K562 (cell line): ENCODE results near the gene METTL2B. TPM values are rescaled to one million over a fixed set of nuclear protein-coding genes. Genes with fewer than 3 reads are reported as not detected.
A peak's percentile ranks its signal among the peaks of the same experiment; 100 is the strongest.

Experiments
- CBFB ChIP-seq: sonication (generic); formaldehyde crosslinking; IDR thresholded peaks from 2 replicates; pipeline ENCODE4 v1.4.0; 2020; ENCODE audit warnings: mild to moderate bottlenecking, missing genetic modification reagents
- CBX5 ChIP-seq: IDR thresholded peaks from 2 replicates; pipeline ENCODE4 v1.6.1; 2014; ENCODE audit warnings: low read depth, borderline replicate concordance
- DNMT1 ChIP-seq: fragments of 450-650 bp; IDR thresholded peaks from 2 replicates; pipeline ENCODE4 v1.6.1; 2016; ENCODE audit warnings: antibody characterized with exemption, mild to moderate bottlenecking
- E2F3 ChIP-seq: fragments of 250-450 bp; sonication (Bioruptor Pico); IDR thresholded peaks from 2 replicates; pipeline ENCODE4 v1.4.0; 2020; ENCODE audit warnings: mild to moderate bottlenecking
- HCFC1 ChIP-seq: IDR thresholded peaks from 2 replicates; pipeline ENCODE4 v1.6.1; 2012; ENCODE audit warnings: low read depth, low read length, improper control_type of control experiment
- HDAC8 ChIP-seq: fragments of 450-650 bp; IDR thresholded peaks from 2 replicates; pipeline ENCODE4 v1.6.1; 2016; ENCODE audit warnings: mild to moderate bottlenecking, missing genetic modification characterization, moderate library complexity, missing compliant biosample characterization
- JUND ChIP-seq, 2 experiments: IDR thresholded peaks; 2 replicates in 1 of 2; 3 replicates in 1 of 2; pipeline ENCODE4 v1.6.1; 2011; ENCODE audit warnings: borderline replicate concordance in 2 of 2, low read depth in 2 of 2, low read length in 2 of 2, improper control_type of control experiment in 1 of 2, missing biosample characterization in 1 of 2, missing genetic modification characterization in 1 of 2, missing genetic modification reagents in 1 of 2
- KAT7 ChIP-seq: sonication (generic); formaldehyde crosslinking; IDR thresholded peaks from 2 replicates; pipeline ENCODE4 v1.8.0; 2022; ENCODE audit warnings: missing genetic modification reagents, mild to moderate bottlenecking, borderline replicate concordance
- KAT8 ChIP-seq: fragments of 450-650 bp; IDR thresholded peaks from 2 replicates; pipeline ENCODE4 v1.6.1; 2016; ENCODE audit warnings: low read depth, mild to moderate bottlenecking
- KLF10 ChIP-seq: fragments of 250-450 bp; sonication (Bioruptor Pico); IDR thresholded peaks from 2 replicates; pipeline ENCODE4 v1.6.1; 2021; ENCODE audit warnings: matching md5 sums
- MYC ChIP-seq, 2 experiments: fragments of 250-450 bp in 1 of 2; sonication (Bioruptor Pico) in 1 of 2; IDR thresholded peaks; 2 replicates each; pipeline versions ENCODE4 v1.5.1 to v1.6.1; 2012 to 2021; ENCODE audit warnings: low read depth in 2 of 2, borderline replicate concordance in 1 of 2, improper control_type of control experiment in 1 of 2, low read length in 1 of 2, mild to moderate bottlenecking in 1 of 2, moderate library complexity in 1 of 2
- POLR2H ChIP-seq: IDR thresholded peaks from 2 replicates; pipeline ENCODE4 v1.6.1; 2016; ENCODE audit warnings: missing genetic modification characterization, low read depth, mild to moderate bottlenecking, control low read depth, missing compliant biosample characterization, moderate library complexity
- PURB ChIP-seq: sonication (generic); formaldehyde crosslinking; IDR thresholded peaks from 2 replicates; pipeline ENCODE4 v1.9.0; 2021; ENCODE audit warnings: low read depth, mild to moderate bottlenecking, missing genetic modification reagents
- RBM25 ChIP-seq: fragments of 200-400 bp; formaldehyde crosslinking; IDR thresholded peaks from 2 replicates; pipeline ENCODE4 v1.6.1; 2018; ENCODE audit warnings: low read length, low read depth, moderate library complexity; ENCODE audit not compliant: severe bottlenecking
- SETDB1 ChIP-seq: IDR thresholded peaks from one replicate; pipeline ENCODE4 v1.6.1; 2012; ENCODE audit warnings: low read length, control low read depth, inconsistent platforms
- SP1 ChIP-seq: sonication (generic); formaldehyde crosslinking; IDR thresholded peaks from 2 replicates; pipeline ENCODE4 v1.8.1; 2022; ENCODE audit warnings: mild to moderate bottlenecking, missing genetic modification reagents
- TBL1XR1 ChIP-seq, 2 experiments: IDR thresholded peaks; 2 replicates each; pipeline ENCODE4 v1.6.1; 2012; ENCODE audit warnings: improper control_type of control experiment in 2 of 2, low read length in 2 of 2, mild to moderate bottlenecking in 1 of 2
- ZNF384 ChIP-seq: IDR thresholded peaks from 2 replicates; pipeline ENCODE4 v1.6.1; 2012; ENCODE audit warnings: low read depth, low read length, improper control_type of control experiment
- ZNF764 ChIP-seq: fragments of 250-450 bp; sonication (Bioruptor Pico); IDR thresholded peaks from 2 replicates; pipeline ENCODE4 v1.4.0; 2020; ENCODE audit warnings: low read depth, mild to moderate bottlenecking, moderate library complexity
- polyA plus RNA-seq, 8 experiments: library from polyadenylated mRNA; depleted of rRNA in 4 of 8; stranded (reverse) in 5 of 8; unstranded in 3 of 8; fragments of >200 nt; fragmentation: Nextera tagmentation in 2 of 8; fragmentation: Illumina TruSeq in 1 of 8; extraction: Ambion mirVana in 2 of 8; extraction: Trizol in 1 of 8; gene quantifications; 2 replicates each; pipeline versions ENCODE4 v1.2.1 to v1.2.3, GENCODE V29; 2011 to 2014; ENCODE audit warnings: inconsistent platforms in 1 of 8, missing spikeins in 1 of 8
- total RNA-seq, 7 experiments: library from RNA; depleted of rRNA in 6 of 7; stranded (reverse); fragments of >200 nt in 6 of 7; fragmentation: Illumina TruSeq in 2 of 7; extraction: Trizol in 2 of 7; gene quantifications; 2 replicates each; pipeline versions ENCODE4 v1.2.1 to v1.2.3, GENCODE V29; 2011 to 2021; ENCODE audit warnings: low replicate concordance in 1 of 7
- TF ChIP-seq, protein P1 (sequence below): fragments of 250-450 bp; sonication (Bioruptor Pico); IDR thresholded peaks from 2 replicates; pipeline ENCODE4 v1.5.0; 2021; ENCODE audit warnings: mild to moderate bottlenecking, borderline replicate concordance
- TF ChIP-seq, protein P2 (sequence below): sonication (generic); formaldehyde crosslinking; IDR thresholded peaks from 2 replicates; pipeline ENCODE4 v1.8.0; 2023; ENCODE audit warnings: missing genetic modification reagents, mild to moderate bottlenecking, borderline replicate concordance

Gene METTL2B
- total and polyA plus RNA-seq, 9 of the 15 experiments (the other 6 are each of a cell fraction or from before 2014, with no cell fraction given): 35.9 to 95.7 (median 79.2) TPM

DNA sequence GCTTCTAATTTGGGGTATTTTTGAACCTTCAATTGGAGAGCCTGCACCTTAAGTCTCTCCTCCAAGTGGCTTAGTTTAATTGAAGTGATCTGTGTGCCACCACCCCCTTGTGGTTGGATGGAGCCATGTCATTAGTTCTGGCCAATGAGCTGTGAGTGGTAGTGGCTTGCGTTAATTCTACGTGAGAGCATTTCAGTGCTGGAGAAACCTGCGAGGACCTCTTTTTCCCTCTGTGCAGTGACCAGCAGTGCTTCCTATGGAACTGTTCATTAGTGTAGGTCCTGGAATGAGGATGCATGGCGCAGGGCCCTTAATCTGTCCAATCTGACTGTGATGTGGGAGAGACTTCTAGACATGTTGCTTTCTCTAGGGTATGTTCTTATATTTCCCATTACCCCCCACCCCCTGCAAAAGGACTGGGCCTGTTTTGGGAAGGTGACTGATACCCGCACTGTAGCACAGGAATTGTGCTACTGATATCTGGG lies 17.1 kb upstream of the METTL2B start (continued):
- TF ChIP-seq JUND (IDR thresholded peaks at IDR 0.05; ENCODE audit: borderline replicate concordance, low read depth, low read length) (0 out of 2 replicates have a peak, but pooled peaks have one; percentile 35), JUND (tag; IDR thresholded peaks at IDR 0.05; ENCODE audit: borderline replicate concordance, low read depth, low read length) (no peak; the same call in 2 of the 3 replicates), CBX5 (no peak), ZNF384 (no peak), MYC (IDR thresholded peaks at IDR 0.05; ENCODE audit: low read depth, low read length) (0 out of 2 replicates have a peak, but pooled peaks have one; percentile 17), MYC (CRISPR knock-in tag; IDR thresholded peaks at IDR 0.05; ENCODE audit: borderline replicate concordance, low read depth) (no peak), PURB (CRISPR knock-in tag) (no peak), KAT8 (no peak), ZNF764 (no peak), KLF10 (CRISPR knock-in tag) (no peak), CBFB (CRISPR knock-in tag) (no peak), HCFC1 (0 out of 2 replicates have a peak, but pooled peaks have one; percentile 47), HDAC8 (tag) (no peak), KAT7 (CRISPR knock-in tag) (peak; percentile 42; the same call in 1 of the 2 replicates), POLR2H (tag) (no peak), TBL1XR1 (IDR thresholded peaks at IDR 0.05; ENCODE audit: low read length in 2 of 2) (peak in 1 of 2 experiments; percentile 47; a peak in 1 of 4 replicates), E2F3 (CRISPR knock-in tag) (no peak), DNMT1 (no peak), SP1 (CRISPR knock-in tag) (no peak), RBM25 (peak; percentile 29), SETDB1 (no peak)
- TF ChIP-seq, protein P1, sequence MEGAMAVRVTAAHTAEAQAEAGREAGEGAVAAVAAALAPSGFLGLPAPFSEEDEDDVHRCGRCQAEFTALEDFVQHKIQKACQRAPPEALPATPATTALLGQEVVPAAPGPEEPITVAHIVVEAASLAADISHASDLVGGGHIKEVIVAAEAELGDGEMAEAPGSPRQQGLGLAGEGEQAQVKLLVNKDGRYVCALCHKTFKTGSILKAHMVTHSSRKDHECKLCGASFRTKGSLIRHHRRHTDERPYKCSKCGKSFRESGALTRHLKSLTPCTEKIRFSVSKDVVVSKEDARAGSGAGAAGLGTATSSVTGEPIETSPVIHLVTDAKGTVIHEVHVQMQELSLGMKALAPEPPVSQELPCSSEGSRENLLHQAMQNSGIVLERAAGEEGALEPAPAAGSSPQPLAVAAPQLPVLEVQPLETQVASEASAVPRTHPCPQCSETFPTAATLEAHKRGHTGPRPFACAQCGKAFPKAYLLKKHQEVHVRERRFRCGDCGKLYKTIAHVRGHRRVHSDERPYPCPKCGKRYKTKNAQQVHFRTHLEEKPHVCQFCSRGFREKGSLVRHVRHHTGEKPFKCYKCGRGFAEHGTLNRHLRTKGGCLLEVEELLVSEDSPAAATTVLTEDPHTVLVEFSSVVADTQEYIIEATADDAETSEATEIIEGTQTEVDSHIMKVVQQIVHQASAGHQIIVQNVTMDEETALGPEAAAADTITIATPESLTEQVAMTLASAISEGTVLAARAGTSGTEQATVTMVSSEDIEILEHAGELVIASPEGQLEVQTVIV (CRISPR knock-in tag): no peak
- TF ChIP-seq, protein P2, sequence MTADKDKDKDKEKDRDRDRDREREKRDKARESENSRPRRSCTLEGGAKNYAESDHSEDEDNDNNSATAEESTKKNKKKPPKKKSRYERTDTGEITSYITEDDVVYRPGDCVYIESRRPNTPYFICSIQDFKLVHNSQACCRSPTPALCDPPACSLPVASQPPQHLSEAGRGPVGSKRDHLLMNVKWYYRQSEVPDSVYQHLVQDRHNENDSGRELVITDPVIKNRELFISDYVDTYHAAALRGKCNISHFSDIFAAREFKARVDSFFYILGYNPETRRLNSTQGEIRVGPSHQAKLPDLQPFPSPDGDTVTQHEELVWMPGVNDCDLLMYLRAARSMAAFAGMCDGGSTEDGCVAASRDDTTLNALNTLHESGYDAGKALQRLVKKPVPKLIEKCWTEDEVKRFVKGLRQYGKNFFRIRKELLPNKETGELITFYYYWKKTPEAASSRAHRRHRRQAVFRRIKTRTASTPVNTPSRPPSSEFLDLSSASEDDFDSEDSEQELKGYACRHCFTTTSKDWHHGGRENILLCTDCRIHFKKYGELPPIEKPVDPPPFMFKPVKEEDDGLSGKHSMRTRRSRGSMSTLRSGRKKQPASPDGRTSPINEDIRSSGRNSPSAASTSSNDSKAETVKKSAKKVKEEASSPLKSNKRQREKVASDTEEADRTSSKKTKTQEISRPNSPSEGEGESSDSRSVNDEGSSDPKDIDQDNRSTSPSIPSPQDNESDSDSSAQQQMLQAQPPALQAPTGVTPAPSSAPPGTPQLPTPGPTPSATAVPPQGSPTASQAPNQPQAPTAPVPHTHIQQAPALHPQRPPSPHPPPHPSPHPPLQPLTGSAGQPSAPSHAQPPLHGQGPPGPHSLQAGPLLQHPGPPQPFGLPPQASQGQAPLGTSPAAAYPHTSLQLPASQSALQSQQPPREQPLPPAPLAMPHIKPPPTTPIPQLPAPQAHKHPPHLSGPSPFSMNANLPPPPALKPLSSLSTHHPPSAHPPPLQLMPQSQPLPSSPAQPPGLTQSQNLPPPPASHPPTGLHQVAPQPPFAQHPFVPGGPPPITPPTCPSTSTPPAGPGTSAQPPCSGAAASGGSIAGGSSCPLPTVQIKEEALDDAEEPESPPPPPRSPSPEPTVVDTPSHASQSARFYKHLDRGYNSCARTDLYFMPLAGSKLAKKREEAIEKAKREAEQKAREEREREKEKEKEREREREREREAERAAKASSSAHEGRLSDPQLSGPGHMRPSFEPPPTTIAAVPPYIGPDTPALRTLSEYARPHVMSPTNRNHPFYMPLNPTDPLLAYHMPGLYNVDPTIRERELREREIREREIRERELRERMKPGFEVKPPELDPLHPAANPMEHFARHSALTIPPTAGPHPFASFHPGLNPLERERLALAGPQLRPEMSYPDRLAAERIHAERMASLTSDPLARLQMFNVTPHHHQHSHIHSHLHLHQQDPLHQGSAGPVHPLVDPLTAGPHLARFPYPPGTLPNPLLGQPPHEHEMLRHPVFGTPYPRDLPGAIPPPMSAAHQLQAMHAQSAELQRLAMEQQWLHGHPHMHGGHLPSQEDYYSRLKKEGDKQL (CRISPR knock-in tag): no peak
